ENCODE results near the gene GTF2A1. TPM values are rescaled to one million over a fixed set of nuclear protein-coding genes. Genes with fewer than 3 reads are reported as not detected.

Gene GTF2A1
- total RNA-seq, 1 experiment from 2014 or later: 49.0 TPM

DNA sequence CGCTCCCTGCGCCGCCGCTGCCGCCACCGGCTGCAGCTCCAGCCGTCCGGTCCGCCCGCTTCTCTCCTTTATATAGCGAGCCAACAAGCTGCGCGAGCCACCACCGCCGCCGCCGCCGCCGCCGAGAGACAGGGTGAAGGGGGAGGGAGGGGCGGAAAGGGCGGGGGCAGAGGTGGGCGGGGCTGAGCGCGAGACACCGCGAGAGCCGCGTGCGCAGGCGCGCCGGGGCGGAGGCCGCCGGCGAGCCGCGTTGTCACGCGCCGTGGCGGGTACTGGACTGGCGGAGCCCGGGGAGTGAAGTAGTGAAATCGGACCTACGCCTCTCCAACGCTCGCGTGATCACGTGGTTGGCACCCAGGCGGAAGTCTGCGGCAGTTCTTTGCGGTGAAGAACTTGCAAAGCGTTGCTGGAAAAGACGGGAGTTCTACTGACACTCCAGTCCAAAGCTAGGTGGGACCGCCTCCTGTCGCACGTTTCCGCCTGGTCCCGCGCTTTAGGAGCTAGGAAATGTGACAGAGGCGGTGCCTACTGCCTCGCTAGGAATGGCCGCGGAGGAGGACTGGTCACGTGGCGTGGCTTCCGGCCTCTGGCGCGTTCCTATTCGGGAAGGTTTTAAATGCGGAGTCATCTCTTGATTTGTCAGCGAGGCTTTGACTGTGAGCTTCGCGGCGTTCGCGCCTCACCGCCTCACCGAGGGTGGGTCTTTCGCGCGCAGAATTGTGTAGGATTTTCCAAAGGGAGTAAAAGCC, at the start of gene GTF2A1 (continued):
- TF ChIP-seq, protein P1, sequence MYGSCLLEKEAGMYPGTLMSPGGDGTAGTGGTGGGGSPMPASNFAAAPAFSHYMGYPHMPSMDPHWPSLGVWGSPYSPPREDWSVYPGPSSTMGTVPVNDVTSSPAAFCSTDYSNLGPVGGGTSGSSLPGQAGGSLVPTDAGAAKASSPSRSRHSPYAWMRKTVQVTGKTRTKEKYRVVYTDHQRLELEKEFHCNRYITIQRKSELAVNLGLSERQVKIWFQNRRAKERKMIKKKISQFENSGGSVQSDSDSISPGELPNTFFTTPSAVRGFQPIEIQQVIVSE (CRISPR knock-in tag; IDR thresholded peaks at IDR 0.05; ENCODE audit: borderline replicate concordance): 0 out of 2 replicates have a peak, but pooled peaks have one; percentile 34
- TF ChIP-seq, protein P2, sequence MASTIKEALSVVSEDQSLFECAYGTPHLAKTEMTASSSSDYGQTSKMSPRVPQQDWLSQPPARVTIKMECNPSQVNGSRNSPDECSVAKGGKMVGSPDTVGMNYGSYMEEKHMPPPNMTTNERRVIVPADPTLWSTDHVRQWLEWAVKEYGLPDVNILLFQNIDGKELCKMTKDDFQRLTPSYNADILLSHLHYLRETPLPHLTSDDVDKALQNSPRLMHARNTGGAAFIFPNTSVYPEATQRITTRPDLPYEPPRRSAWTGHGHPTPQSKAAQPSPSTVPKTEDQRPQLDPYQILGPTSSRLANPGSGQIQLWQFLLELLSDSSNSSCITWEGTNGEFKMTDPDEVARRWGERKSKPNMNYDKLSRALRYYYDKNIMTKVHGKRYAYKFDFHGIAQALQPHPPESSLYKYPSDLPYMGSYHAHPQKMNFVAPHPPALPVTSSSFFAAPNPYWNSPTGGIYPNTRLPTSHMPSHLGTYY (CRISPR knock-in tag; IDR thresholded peaks at IDR 0.05): peak; percentile 84
- peak; percentile 18; the same call in 1 of the 2 replicates for TF ChIP-seq TCF7 (CRISPR knock-in tag; IDR thresholded peaks at IDR 0.05; ENCODE audit: low read depth)
- TF ChIP-seq, protein P3, sequence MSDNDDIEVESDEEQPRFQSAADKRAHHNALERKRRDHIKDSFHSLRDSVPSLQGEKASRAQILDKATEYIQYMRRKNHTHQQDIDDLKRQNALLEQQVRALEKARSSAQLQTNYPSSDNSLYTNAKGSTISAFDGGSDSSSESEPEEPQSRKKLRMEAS (CRISPR knock-in tag; IDR thresholded peaks at IDR 0.05): peak; percentile 96
- TF ChIP-seq, protein P4, sequence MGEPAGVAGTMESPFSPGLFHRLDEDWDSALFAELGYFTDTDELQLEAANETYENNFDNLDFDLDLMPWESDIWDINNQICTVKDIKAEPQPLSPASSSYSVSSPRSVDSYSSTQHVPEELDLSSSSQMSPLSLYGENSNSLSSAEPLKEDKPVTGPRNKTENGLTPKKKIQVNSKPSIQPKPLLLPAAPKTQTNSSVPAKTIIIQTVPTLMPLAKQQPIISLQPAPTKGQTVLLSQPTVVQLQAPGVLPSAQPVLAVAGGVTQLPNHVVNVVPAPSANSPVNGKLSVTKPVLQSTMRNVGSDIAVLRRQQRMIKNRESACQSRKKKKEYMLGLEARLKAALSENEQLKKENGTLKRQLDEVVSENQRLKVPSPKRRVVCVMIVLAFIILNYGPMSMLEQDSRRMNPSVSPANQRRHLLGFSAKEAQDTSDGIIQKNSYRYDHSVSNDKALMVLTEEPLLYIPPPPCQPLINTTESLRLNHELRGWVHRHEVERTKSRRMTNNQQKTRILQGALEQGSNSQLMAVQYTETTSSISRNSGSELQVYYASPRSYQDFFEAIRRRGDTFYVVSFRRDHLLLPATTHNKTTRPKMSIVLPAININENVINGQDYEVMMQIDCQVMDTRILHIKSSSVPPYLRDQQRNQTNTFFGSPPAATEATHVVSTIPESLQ (CRISPR knock-in tag; IDR thresholded peaks at IDR 0.05): no peak
- TF ChIP-seq TP53 (CRISPR knock-in tag; IDR thresholded peaks at IDR 0.05): 0 out of 2 replicates have a peak, but pooled peaks have one; percentile 46
- peak; percentile 31; the same call in 1 of the 2 replicates for TF ChIP-seq ATF1 (CRISPR knock-in tag; IDR thresholded peaks at IDR 0.05)
- TF ChIP-seq ZNF121 (CRISPR knock-in tag; IDR thresholded peaks at IDR 0.05): no peak
- TF ChIP-seq FOXP1 (CRISPR knock-in tag; IDR thresholded peaks at IDR 0.05; ENCODE audit: borderline replicate concordance): peak; percentile 85; the same call in 1 of the 2 replicates
- TF ChIP-seq NFATC4 (CRISPR knock-in tag; IDR thresholded peaks at IDR 0.05): no peak
- TF ChIP-seq, protein P5, sequence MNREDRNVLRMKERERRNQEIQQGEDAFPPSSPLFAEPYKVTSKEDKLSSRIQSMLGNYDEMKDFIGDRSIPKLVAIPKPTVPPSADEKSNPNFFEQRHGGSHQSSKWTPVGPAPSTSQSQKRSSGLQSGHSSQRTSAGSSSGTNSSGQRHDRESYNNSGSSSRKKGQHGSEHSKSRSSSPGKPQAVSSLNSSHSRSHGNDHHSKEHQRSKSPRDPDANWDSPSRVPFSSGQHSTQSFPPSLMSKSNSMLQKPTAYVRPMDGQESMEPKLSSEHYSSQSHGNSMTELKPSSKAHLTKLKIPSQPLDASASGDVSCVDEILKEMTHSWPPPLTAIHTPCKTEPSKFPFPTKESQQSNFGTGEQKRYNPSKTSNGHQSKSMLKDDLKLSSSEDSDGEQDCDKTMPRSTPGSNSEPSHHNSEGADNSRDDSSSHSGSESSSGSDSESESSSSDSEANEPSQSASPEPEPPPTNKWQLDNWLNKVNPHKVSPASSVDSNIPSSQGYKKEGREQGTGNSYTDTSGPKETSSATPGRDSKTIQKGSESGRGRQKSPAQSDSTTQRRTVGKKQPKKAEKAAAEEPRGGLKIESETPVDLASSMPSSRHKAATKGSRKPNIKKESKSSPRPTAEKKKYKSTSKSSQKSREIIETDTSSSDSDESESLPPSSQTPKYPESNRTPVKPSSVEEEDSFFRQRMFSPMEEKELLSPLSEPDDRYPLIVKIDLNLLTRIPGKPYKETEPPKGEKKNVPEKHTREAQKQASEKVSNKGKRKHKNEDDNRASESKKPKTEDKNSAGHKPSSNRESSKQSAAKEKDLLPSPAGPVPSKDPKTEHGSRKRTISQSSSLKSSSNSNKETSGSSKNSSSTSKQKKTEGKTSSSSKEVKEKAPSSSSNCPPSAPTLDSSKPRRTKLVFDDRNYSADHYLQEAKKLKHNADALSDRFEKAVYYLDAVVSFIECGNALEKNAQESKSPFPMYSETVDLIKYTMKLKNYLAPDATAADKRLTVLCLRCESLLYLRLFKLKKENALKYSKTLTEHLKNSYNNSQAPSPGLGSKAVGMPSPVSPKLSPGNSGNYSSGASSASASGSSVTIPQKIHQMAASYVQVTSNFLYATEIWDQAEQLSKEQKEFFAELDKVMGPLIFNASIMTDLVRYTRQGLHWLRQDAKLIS (CRISPR knock-in tag; IDR thresholded peaks at IDR 0.05; ENCODE audit: borderline replicate concordance): 0 out of 2 replicates have a peak, but pooled peaks have one; percentile 89
- peak; percentile 92 for TF ChIP-seq NFE2L1 (CRISPR knock-in tag; IDR thresholded peaks at IDR 0.05)
- TF ChIP-seq, protein P6, sequence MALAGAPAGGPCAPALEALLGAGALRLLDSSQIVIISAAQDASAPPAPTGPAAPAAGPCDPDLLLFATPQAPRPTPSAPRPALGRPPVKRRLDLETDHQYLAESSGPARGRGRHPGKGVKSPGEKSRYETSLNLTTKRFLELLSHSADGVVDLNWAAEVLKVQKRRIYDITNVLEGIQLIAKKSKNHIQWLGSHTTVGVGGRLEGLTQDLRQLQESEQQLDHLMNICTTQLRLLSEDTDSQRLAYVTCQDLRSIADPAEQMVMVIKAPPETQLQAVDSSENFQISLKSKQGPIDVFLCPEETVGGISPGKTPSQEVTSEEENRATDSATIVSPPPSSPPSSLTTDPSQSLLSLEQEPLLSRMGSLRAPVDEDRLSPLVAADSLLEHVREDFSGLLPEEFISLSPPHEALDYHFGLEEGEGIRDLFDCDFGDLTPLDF (CRISPR knock-in tag; IDR thresholded peaks at IDR 0.05): 0 out of 2 replicates have a peak, but pooled peaks have one; percentile 53

DNA sequence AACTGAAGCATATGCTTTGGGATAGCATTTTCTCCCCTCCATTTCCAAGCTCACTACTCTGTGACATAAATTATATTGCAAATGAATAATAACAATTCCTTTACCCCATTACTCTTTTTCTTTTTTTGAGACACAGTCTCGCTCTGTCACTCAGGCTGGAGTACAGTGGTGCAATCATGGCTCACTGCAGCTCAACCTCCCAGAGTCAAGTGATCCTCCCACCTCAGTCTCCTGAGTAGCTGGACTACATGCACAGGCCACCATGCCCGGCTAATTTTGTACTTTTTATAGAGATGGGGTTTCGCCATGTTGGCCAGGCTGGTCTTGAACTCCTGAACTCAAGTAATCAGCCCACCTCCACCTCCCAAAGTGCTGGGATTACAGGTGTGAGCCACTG, 49.2 kb upstream of the GTF2A1 start:
- H3K27me3 Mint-ChIP-seq (ENCODE audit: low read depth): no peaks in the 10 kb centered on the region
- no peak overlapping the region for H3K27ac Mint-ChIP-seq
- peaks cover 36% of the 10 kb centered on the region for H3K4me1 Mint-ChIP-seq
- H3K9me3 Mint-ChIP-seq: no peaks in the 10 kb centered on the region
- ATAC-seq: no peak
- CTCF ChIA-PET: interaction anchor here (0.8 to 6.3 kb wide), 25 partner anchors 9 to 264 kb away, joined by 3 to 87 read pairs (median 5); partner anchors contain the start of genes GTF2A1 and SEL1L
- no peak for TF ChIP-seq TEAD4 (CRISPR knock-in tag; IDR thresholded peaks at IDR 0.05)
- no peak for TF ChIP-seq SMAD4 (CRISPR knock-in tag; IDR thresholded peaks at IDR 0.05)
- TF ChIP-seq PRRX2 (CRISPR knock-in tag; IDR thresholded peaks at IDR 0.05): no peak
- no peak for TF ChIP-seq SOX15 (CRISPR knock-in tag; IDR thresholded peaks at IDR 0.05)
- TF ChIP-seq NR3C1 (CRISPR knock-in tag; conservative IDR thresholded peaks at IDR 0.05; ENCODE audit: low read depth): no peak
- no peak for TF ChIP-seq FOXJ3 (CRISPR knock-in tag; IDR thresholded peaks at IDR 0.05; ENCODE audit: borderline replicate concordance)
- no peak for TF ChIP-seq GABPB1 (CRISPR knock-in tag; IDR thresholded peaks at IDR 0.05)
- TF ChIP-seq, protein P7, sequence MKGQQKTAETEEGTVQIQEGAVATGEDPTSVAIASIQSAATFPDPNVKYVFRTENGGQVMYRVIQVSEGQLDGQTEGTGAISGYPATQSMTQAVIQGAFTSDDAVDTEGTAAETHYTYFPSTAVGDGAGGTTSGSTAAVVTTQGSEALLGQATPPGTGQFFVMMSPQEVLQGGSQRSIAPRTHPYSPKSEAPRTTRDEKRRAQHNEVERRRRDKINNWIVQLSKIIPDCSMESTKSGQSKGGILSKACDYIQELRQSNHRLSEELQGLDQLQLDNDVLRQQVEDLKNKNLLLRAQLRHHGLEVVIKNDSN (CRISPR knock-in tag; IDR thresholded peaks at IDR 0.05): no peak
- TF ChIP-seq, protein P3 (CRISPR knock-in tag; IDR thresholded peaks at IDR 0.05): no peak
- H3K36me3 Mint-ChIP-seq: peaks cover 9% of the 10 kb centered on the region
- DNase-seq (ENCODE audit: low spot score): no peak
- POLR2A ChIA-PET: interaction anchor here (1.0 kb wide), 2 partner anchors 51 to 183 kb away, joined by 3 to 4 read pairs; no protein-coding TSS in a partner anchor
- H3K4me3 Mint-ChIP-seq: no peak overlapping the region
